Measurements from ENCODE around the gene ZNF608. TPM values are rescaled to one million over a fixed set of nuclear protein-coding genes. Genes with fewer than 3 reads are reported as not detected.

ZNF608 gene
- total and polyA plus RNA-seq, 9 donors, result 7.5 to 26.8 (median 12.7) TPM

- H3K27ac ChIP-seq, result no peak overlapping the region
- no peaks in the 10 kb centered on the region for H3K27me3 ChIP-seq
- H3K9me3 ChIP-seq, result no peaks in the 10 kb centered on the region
- intact Hi-C loops (cut with DNase I), result no loop called here
- WGBS, 3 donors, result 78 to 83% (median 79%) methylated on average over 3 of the region's 3 CpGs
- H3K36me3 ChIP-seq, result no peaks in the 10 kb centered on the region
- H3K4me1 ChIP-seq (ENCODE audit: insufficient read depth), result peaks cover 2% of the 10 kb centered on the region
- no peak for TF ChIP-seq EP300 (IDR thresholded peaks at IDR 0.05)
- H3K4me3 ChIP-seq, result no peak overlapping the region
- DNase-seq, result no peak
These were observed 9.6 kb downstream of the ZNF608 start for GRCh38 chr5:124736805-124737188.

GRCh38 chr5:124736082-124736804 is 10.2 kb downstream of the ZNF608 start:
- H3K9me3 ChIP-seq, result no peaks in the 10 kb centered on the region
- H3K36me3 ChIP-seq, result no peaks in the 10 kb centered on the region
- intact Hi-C loops (cut with DNase I), result no loop called here
- H3K4me3 ChIP-seq, result no peak overlapping the region
- no peaks in the 10 kb centered on the region for H3K4me1 ChIP-seq (ENCODE audit: insufficient read depth)
- peak overlapping the region; percentile 5 to 31 for H3K27ac ChIP-seq
- 45 to 55% (median 52%) methylated on average over 6 of the region's 6 CpGs for WGBS, 3 donors
- TF ChIP-seq EP300 (IDR thresholded peaks at IDR 0.05) (no peak), CTCF (IDR thresholded peaks at IDR 0.05) (no peak), POLR2A (IDR thresholded peaks at IDR 0.05) (no peak)
- H3K27me3 ChIP-seq, result no peaks in the 10 kb centered on the region
- DNase-seq, result no peak

- Histone ChIP-seq H3K9me3 (no peaks in the 10 kb centered on the region), H3K36me3 (no peaks in the 10 kb centered on the region), H3K27ac (peak overlapping the region; percentile 5 to 31), H3K4me1 (ENCODE audit: insufficient read depth) (no peaks in the 10 kb centered on the region), H3K4me3 (peak overlapping the region; percentile 20), H3K27me3 (no peaks in the 10 kb centered on the region)
- peak in 4 of 5 donors; percentile 14 to 54 (median 31) for DNase-seq
- intact Hi-C loops (cut with DNase I), result no loop called here
- 11 to 33% (median 19%) methylated on average over 24 of the region's 24 CpGs for WGBS, 3 donors
- TF ChIP-seq POLR2A (IDR thresholded peaks at IDR 0.05), result no peak
- TF ChIP-seq EP300 (IDR thresholded peaks at IDR 0.05), result no peak
- no peak for TF ChIP-seq CTCF (IDR thresholded peaks at IDR 0.05)
These were observed 11.1 kb downstream of the ZNF608 start for GRCh38 chr5:124735169-124735858.

GRCh38 chr5:124734574-124735168 is 11.8 kb downstream of the ZNF608 start:
- TF ChIP-seq POLR2A (IDR thresholded peaks at IDR 0.05), result no peak
- no peak for TF ChIP-seq EP300 (IDR thresholded peaks at IDR 0.05)
- no peak for TF ChIP-seq CTCF (IDR thresholded peaks at IDR 0.05)
- H3K27me3 ChIP-seq, result no peaks in the 10 kb centered on the region
- no peaks in the 10 kb centered on the region for H3K4me1 ChIP-seq (ENCODE audit: insufficient read depth)
- intact Hi-C loops (cut with DNase I), result no loop called here
- no peak overlapping the region for H3K27ac ChIP-seq
- DNase-seq, result no peak
- H3K4me3 ChIP-seq, result peak overlapping the region; percentile 20
- H3K9me3 ChIP-seq, result no peaks in the 10 kb centered on the region
- 47 to 70% (median 66%) methylated on average over 8 of the region's 8 CpGs for WGBS, 3 donors
- no peaks in the 10 kb centered on the region for H3K36me3 ChIP-seq

GRCh38 chr5:124733329-124733650 is 13.1 kb downstream of the ZNF608 start:
- intact Hi-C loops (cut with DNase I), result no loop called here

More at GRCh38 chr5:124733329-124733650, 13.1 kb downstream of the ZNF608 start:
- Histone ChIP-seq H3K27ac (no peak overlapping the region), H3K27me3 (no peaks in the 10 kb centered on the region), H3K9me3 (no peaks in the 10 kb centered on the region), H3K36me3 (no peaks in the 10 kb centered on the region), H3K4me3 (no peak overlapping the region), H3K4me1 (ENCODE audit: insufficient read depth) (no peaks in the 10 kb centered on the region)
- TF ChIP-seq POLR2A (IDR thresholded peaks at IDR 0.05) (no peak), EP300 (IDR thresholded peaks at IDR 0.05) (no peak), CTCF (IDR thresholded peaks at IDR 0.05) (no peak)
- no peak for DNase-seq
- 95 to 100% (median 97%) methylated on average over 1 of the region's 1 CpG for WGBS, 3 donors

Data from ovary (tissue), 9 donors.